ENCODE measurements around the gene PGGHG.
"Not testable (repeated sequence)": the region's sequence is repeated elsewhere in the genome, so short reads cannot be mapped to it uniquely, and the experiment has no call there.

GRCh38 chr11:319888-320273 lies 31.0 kb downstream of the PGGHG start:
- TF ChIP-seq CTCF, POLR2A (IDR thresholded peaks at IDR 0.05): not testable (repeated sequence)
